ENCODE data around the gene TRAF6.

GRCh38 chr11:36456156-36456555, 53.9 kb downstream of the TRAF6 start:
- TF ChIP-seq EZH2 (IDR thresholded peaks at IDR 0.05; ENCODE audit: borderline replicate concordance, low read length) (no peak), CTCF (conservative IDR thresholded peaks at IDR 0.05 in 1 of 2, IDR thresholded peaks at IDR 0.05 in 1 of 2; ENCODE audit: extremely low read depth in 1 of 2, insufficient read depth in 1 of 2, low read depth in 1 of 2, low read length in 2 of 2) (no peak)
